HG02642 (cell line): ENCODE results near the gene MYO15A.

ENCODE experiments used
- ATAC-seq: cut with Tn5 transposase; IDR thresholded peaks from one replicate; pipeline ENCODE4 v1.9.1; 2021; ENCODE audit warnings: mild to moderate bottlenecking; ENCODE audit not compliant: unreplicated experiment, poor library complexity

Gene MYO15A

GRCh38 chr17:18182110-18182977 lies 73.8 kb downstream of the MYO15A start:
- no peak for ATAC-seq

GRCh38 chr17:18182978-18183333 lies 74.4 kb downstream of the MYO15A start:
- peak; percentile 50 for ATAC-seq

- ATAC-seq = peak; percentile 84
Observed at GRCh38 chr17:18183334-18184142, 75.0 kb downstream of the MYO15A start, which contains the start of gene ALKBH5. TSS of gene ALKBH5 (plus strand) at chr17:18183828. CDS start at chr17:18184244, 416 bp downstream.

DNA sequence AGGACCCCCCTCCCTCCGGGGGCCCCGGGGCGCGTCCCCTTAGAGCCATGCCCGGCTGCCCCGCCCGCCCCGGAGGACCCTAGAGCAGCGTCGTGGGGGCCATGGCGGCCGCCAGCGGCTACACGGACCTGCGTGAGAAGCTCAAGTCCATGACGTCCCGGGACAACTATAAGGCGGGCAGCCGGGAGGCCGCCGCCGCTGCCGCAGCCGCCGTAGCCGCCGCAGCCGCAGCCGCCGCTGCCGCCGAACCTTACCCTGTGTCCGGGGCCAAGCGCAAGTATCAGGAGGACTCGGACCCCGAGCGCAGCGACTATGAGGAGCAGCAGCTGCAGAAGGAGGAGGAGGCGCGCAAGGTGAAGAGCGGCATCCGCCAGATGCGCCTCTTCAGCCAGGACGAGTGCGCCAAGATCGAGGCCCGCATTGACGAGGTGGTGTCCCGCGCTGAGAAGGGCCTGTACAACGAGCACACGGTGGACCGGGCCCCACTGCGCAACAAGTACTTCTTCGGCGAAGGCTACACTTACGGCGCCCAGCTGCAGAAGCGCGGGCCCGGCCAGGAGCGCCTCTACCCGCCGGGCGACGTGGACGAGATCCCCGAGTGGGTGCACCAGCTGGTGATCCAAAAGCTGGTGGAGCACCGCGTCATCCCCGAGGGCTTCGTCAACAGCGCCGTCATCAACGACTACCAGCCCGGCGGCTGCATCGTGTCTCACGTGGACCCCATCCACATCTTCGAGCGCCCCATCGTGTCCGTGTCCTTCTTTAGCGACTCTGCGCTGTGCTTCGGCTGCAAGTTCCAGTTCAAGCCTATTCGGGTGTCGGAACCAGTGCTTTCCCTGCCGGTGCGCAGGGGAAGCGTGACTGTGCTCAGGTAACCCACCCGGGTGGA lies 75.8 kb downstream of the MYO15A start:
- peak; percentile 18 for ATAC-seq

DNA sequence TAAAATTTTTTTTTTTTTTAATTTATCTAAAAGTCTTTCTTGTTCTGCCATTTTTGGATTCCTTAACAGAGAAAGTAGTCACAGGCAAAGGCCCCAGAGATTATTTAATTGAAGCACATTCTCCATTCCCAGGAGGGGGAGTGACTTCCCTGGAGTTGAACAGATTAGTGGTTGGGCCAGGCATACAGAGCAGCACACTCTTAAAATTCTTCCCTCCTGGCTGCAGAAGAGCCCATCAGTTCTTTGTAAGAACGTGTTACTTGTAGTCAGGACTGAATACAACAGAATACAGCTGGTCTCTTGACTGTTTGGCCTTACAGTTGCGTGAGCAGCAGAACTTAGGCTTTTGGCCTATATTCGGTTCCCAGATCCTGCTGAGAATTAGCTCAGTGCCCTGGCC lies 76.8 kb downstream of the MYO15A start:
- no peak for ATAC-seq

GRCh38 chr17:18185832-18186626 lies 77.5 kb downstream of the MYO15A start:
- no peak for ATAC-seq

- no peak for ATAC-seq
Observed at GRCh38 chr17:18186627-18186982, 78.0 kb downstream of the MYO15A start.

- ATAC-seq = no peak
Observed at GRCh38 chr17:18187226-18187625, 78.7 kb downstream of the MYO15A start.

- ATAC-seq = no peak
Observed at GRCh38 chr17:18187821-18188761, 79.5 kb downstream of the MYO15A start.

- no peak for ATAC-seq
Observed at GRCh38 chr17:18190628-18191235, 82.2 kb downstream of the MYO15A start.

GRCh38 chr17:18191236-18191667 lies 82.7 kb downstream of the MYO15A start:
- no peak for ATAC-seq

- no peak for ATAC-seq
Observed at GRCh38 chr17:18191967-18192366, 83.4 kb downstream of the MYO15A start.

DNA sequence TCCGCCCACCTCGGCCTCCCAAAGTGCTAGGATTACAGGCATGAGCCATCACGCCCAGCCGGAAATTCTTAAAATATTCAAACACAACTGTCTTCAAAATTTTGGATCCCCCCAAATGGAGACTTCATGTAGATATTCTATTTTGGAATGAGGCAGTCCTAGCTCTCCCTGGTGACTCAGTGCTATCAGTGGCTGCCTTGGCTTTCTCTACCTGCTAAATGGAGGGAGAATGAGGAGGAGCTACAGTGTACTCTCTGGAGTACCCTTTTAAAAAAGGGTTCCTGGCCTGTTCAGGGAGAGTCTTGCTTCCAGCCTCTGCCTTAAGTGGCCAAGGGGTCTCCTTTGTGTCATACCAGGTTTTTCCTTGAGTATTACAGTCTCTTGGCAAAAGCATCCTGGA lies 85.8 kb downstream of the MYO15A start:
- ATAC-seq = no peak

DNA sequence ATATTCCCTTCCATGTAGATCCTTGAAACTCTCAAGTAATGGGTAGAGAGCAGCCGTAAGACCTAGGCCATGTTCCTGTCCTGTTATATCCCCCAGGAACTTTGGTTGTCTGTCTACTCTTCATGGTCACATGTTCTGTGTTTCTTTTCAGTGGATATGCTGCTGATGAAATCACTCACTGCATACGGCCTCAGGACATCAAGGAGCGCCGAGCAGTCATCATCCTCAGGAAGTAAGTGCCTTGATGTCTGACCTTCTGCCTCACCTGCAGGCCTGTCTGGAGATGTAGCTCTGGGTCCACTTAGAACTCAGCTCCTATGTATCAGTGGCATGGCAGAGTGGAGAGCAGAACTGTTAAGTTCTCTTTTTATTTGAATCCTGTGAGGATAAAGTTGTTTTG lies 86.2 kb downstream of the MYO15A start:
- no peak for ATAC-seq

- ATAC-seq = no peak
Observed at GRCh38 chr17:18195246-18195645, 86.7 kb downstream of the MYO15A start.

DNA sequence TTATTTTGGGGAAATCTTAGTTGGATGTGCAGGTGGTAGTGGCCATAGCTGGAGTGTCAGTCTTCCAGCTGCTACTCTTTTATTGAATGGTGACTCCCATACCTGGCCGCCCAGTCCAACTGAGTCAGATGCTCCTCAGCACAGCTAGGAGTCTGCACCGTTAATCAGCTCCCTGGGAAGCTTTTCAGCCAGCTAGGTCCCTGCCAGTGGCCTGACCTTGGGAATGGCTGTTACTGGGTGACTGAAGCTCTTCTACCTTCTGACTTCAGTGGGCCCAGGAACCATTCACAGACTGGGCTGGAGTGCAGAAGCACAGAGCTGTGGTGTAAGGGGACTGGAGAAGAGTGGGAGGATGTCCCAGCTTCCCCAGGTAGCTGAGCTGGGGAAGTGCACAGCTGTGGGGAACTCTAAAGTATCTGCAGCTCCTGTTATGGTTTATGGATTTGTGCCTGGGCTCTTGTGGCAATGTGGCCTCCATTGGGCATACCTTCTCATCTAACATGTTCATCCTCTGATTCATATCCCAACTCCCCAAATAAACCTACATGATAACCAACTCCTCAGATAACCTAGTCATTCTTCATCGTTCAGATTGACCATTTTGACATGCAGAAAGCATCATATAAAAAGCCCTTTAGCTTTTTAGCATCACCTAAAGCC lies 89.1 kb downstream of the MYO15A start:
- ATAC-seq = no peak

DNA sequence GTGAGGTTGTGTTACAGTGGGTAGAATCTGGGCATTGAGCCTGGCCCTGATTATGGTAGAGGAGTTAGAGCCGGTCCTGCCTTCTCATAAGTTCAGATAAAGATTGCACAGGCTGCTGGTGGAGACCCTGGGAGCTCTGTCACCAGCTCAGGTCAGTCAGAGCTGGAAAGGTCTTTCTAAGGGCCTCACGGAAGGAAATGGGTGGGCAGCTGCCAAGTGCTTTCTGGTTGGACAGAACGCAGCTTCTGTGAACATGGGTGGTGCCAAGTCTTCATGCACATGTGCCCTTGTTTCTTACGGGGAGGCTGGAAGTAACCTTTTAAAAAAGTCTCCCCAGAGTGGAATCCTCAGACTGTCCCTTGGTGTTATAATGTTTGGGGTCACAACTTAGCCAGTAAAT lies 90.0 kb downstream of the MYO15A start:
- ATAC-seq = no peak

- ATAC-seq = no peak
Observed at GRCh38 chr17:18201108-18201507, 92.6 kb downstream of the MYO15A start.
